Activated T-helper 1 cell treated with Interleukin-2 at 50 U/mL for 16 hours (primary cell): ENCODE results near the gene POMGNT1.

Source experiments
- DNase-seq: peaks from one replicate; pipeline ENCODE4 v3.0.0-alpha.2; 2020; ENCODE audit warnings: low read depth

POMGNT1 gene

DNA sequence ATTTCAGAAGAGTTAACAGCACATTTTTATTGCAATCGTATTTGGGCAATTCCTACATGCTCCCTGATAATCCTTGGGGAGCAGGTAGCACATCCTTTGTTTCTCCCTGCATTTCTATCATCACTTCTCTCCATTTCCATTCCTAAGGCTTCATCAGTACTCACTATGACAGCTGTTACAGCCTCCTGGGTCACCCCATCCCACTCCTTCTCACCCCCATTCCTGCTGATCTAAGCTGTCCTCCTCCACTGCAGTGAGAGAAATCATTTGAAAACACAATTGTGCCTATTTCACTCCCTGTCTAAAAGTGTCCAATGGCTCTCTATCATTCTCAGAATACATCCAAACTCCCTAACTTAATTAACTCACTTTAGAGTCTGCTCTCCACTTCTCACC, 40.3 kb downstream of the POMGNT1 start:
- DNase-seq: no peak

DNA sequence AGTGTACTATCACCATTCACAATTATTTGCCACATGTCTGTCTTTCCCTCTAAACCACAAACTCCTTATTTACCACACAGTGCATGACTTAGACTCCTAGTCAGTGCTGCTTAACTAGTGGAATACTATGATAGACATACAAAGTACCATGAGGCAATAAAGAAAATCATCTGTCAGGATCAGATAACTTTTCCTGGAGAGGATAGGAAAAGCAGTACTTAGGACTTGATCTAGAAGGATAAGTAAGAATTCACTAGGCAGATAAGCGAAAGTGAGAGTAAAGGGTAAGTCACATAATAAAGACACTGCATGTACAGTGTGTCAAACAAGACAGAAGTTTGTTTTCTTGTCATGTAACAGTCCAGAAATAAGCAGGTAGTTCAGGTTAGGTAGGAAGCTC, 44.5 kb downstream of the POMGNT1 start:
- no peak for DNase-seq

DNA sequence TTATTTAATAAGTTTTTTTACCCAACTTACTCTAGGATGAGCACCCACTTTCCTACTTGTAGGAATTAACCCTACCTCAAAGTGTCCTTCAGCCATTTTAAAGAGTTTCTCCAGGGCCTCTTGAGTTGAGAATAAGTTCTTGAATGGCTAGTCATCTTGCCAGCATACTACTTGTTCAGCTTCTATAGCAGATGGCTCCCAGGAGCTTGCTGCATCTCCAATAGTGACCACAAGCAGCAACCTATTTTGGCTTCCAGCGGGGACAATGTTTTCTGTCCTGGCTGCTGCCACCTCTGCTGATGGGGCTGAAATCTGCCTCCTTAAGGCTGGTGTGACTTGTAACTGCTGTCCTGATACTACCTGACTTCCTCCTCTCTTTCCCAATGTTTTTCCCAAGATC, 45.0 kb downstream of the POMGNT1 start:
- no peak for DNase-seq

DNA sequence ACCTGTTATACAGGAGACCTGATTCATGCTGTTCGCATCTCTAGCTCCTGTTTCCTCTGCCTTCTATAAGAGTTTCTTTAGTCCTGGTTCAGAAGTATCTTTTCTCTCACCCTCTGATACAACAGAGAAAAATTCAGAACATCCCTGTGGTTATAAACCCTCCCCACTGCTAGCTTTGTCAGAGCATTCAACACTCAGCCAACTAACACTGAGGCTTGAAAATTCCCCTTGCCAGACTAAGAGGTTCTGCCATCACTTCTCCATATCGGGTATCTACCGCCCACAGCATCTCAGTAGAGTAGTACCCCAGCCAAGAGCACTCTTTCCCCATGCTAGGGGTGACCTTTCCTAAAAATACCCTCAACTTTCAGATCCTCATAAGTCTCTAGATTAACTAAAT, 46.2 kb downstream of the POMGNT1 start:
- DNase-seq: no peak

DNA sequence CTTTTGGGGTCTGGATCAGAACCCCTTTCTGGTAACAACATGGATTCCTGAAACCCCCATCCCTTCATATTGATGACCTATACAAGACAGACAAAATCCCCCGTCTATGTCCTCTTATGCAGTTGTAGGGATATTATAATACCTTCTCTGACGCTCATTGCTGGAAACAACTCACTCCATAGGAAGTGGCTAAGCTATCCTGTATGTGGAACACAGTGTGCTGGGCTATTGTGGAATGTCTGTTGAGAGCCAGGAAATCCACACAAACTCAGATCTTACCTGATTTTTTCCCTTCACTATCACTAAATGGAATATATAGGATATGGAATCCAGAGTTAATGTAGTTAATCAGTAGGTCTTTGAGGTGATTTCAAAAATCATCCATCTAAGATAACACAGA, 48.1 kb downstream of the POMGNT1 start:
- DNase-seq: no peak

DNA sequence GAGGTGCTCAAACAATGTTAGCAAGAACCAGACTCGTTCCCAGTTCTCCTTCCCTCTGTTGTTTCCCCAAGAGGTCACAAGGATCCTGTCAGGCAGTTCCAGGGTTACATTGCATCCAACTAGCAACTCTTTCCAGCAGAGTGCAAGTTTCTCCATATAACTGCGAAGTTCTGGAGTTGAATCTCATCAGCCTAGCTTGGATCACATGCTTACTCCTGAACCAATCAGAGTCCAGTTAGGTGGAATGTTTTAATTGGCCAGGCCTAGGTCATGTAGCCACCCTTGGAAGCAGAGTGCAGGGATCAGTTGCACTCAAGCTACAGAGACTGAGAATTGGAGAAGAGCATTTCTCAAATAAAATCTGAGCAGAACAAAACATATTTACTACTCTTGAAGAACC, 49.9 kb downstream of the POMGNT1 start:
- no peak for DNase-seq
